A172 (cell line): ENCODE data around the gene PEX7. TPM values are rescaled to one million over a fixed set of nuclear protein-coding genes. Genes with fewer than 3 reads are reported as not detected.
"Not testable (repeated sequence)": the region's sequence is repeated elsewhere in the genome, so short reads cannot be mapped to it uniquely, and the experiment has no call there.

ENCODE experiments used
- DNase-seq: peaks from one replicate; pipeline ENCODE4 v3.0.0-alpha.2; 2015; ENCODE audit warnings: low spot score
- total RNA-seq: library from RNA; depleted of rRNA; stranded (reverse); fragments of >200 nt; shearing (Covaris generic); gene quantifications from 2 replicates; pipeline ENCODE4 v1.2.3, GENCODE V29; 2014; rRNA removed

The PEX7 gene
- total RNA-seq, result 9.4 and 11.6 TPM in 2 replicates

- DNase-seq, result peak; percentile 86
These were observed at the start of gene PEX7 for GRCh38 chr6:136822376-136823127. PEX7 (plus strand) TSS chr6:136822592; CDS start chr6:136822666, 74 bp downstream.

GRCh38 chr6:136772685-136773472, 49.5 kb upstream of the PEX7 start:
- DNase-seq, result no peak

- DNase-seq, result no peak
These were observed 49.0 kb upstream of the PEX7 start for GRCh38 chr6:136773473-136773796.

GRCh38 chr6:136774228-136775041, 48.0 kb upstream of the PEX7 start:
- no peak for DNase-seq

- DNase-seq, result no peak
These were observed 47.3 kb upstream of the PEX7 start for GRCh38 chr6:136775081-136775480.

GRCh38 chr6:136775548-136775947, 46.8 kb upstream of the PEX7 start:
- DNase-seq, result no peak

- no peak for DNase-seq
These were observed 44.7 kb upstream of the PEX7 start for GRCh38 chr6:136777651-136778050.

GRCh38 chr6:136779682-136780081, 42.7 kb upstream of the PEX7 start:
- DNase-seq, result no peak

- DNase-seq, result no peak
These were observed 41.4 kb upstream of the PEX7 start for GRCh38 chr6:136780972-136781371.

GRCh38 chr6:136782021-136782770, 40.2 kb upstream of the PEX7 start:
- DNase-seq, result peak; percentile 23

- DNase-seq, result no peak
These were observed 39.4 kb upstream of the PEX7 start for GRCh38 chr6:136783021-136783420.

GRCh38 chr6:136783495-136784270, 38.7 kb upstream of the PEX7 start:
- no peak for DNase-seq

- no peak for DNase-seq
These were observed 38.1 kb upstream of the PEX7 start for GRCh38 chr6:136784271-136784664.

- no peak for DNase-seq
These were observed 37.3 kb upstream of the PEX7 start for GRCh38 chr6:136784910-136785746.

- no peak for DNase-seq
These were observed 35.7 kb upstream of the PEX7 start for GRCh38 chr6:136786658-136787057.

- no peak for DNase-seq
These were observed 34.7 kb upstream of the PEX7 start for GRCh38 chr6:136787726-136788068.

GRCh38 chr6:136788069-136788902, 34.1 kb upstream of the PEX7 start:
- peak; percentile 67 for DNase-seq

GRCh38 chr6:136789440-136789839, 33.0 kb upstream of the PEX7 start:
- DNase-seq, result not testable (repeated sequence)
